Transverse colon (tissue), 4 donors: ENCODE data around the gene RNF150.

Source experiments
- EP300 ChIP-seq: sonication (generic); formaldehyde crosslinking; IDR thresholded peaks from one replicate; pipeline ENCODE4 v1.6.1; 2017; ENCODE audit warnings: antibody characterized with exemption, low read depth
- POLR2A ChIP-seq: fragments of 450-650 bp; IDR thresholded peaks from one replicate; pipeline ENCODE4 v1.6.1; 2016; ENCODE audit warnings: antibody characterized with exemption, mild to moderate bottlenecking, moderate library complexity
- POLR2AphosphoS5 ChIP-seq, 3 donors: sonication (generic); formaldehyde crosslinking; IDR thresholded peaks; one replicate each; pipeline ENCODE4 v1.6.1; 2016; ENCODE audit warnings: antibody characterized with exemption in 3 of 3
- TF ChIP-seq, protein P1 (sequence below), 5 experiments: fragments of 200-600 bp in 3 of 5; fragments of 450-650 bp in 2 of 5; sonication (generic) in 3 of 5; IDR thresholded peaks; 1 replicate in 2 of 5; 2 replicates in 3 of 5; pipeline ENCODE4 v1.5.1; 2016 to 2017; ENCODE audit warnings: antibody characterized with exemption in 5 of 5, inconsistent platforms in 3 of 5, mild to moderate bottlenecking in 2 of 5, moderate library complexity in 1 of 5

DNA sequence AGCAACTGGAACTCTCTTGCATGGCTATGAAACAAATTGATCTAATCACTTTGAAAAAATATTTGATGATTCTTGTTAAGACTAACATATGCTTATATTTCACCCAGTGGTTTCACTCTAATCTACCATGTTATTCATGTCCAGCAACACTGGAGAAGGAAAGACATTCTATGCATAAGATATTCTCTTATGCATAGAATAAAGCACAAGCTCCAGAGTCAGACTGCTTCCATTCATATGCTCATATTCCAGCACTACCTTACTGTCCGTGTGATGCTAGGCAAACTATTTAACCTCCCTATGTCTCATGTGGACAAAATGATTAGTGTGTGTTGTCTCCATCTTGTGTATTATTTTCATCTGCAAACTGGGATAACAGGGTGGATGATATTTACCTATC is 124.1 kb downstream of the RNF150 start:
- TF ChIP-seq POLR2AphosphoS5 (IDR thresholded peaks at IDR 0.05) (no peak), POLR2A (no peak), EP300 (no peak)
- TF ChIP-seq, protein P1, sequence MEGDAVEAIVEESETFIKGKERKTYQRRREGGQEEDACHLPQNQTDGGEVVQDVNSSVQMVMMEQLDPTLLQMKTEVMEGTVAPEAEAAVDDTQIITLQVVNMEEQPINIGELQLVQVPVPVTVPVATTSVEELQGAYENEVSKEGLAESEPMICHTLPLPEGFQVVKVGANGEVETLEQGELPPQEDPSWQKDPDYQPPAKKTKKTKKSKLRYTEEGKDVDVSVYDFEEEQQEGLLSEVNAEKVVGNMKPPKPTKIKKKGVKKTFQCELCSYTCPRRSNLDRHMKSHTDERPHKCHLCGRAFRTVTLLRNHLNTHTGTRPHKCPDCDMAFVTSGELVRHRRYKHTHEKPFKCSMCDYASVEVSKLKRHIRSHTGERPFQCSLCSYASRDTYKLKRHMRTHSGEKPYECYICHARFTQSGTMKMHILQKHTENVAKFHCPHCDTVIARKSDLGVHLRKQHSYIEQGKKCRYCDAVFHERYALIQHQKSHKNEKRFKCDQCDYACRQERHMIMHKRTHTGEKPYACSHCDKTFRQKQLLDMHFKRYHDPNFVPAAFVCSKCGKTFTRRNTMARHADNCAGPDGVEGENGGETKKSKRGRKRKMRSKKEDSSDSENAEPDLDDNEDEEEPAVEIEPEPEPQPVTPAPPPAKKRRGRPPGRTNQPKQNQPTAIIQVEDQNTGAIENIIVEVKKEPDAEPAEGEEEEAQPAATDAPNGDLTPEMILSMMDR (IDR thresholded peaks at IDR 0.05), result no peak
